Endothelial cell of umbilical vein (primary cell): Measurements from ENCODE around the gene LRP1B. TPM values are rescaled to one million over a fixed set of nuclear protein-coding genes. Genes with fewer than 3 reads are reported as not detected.

Source experiments
- BruUV-seq: library from RNA; stranded (reverse); fragments of 400-500 nt; replicated peaks from 2 replicates; lab custom pipeline; 2021; lab: Mats Ljungman, UMichigan
- CTCF ChIA-PET: fragments of 300-600, 350-600 bp; sonication (Branson Sonifier 250); formaldehyde crosslinking; loops from one replicate; lab custom pipeline; 2021; ENCODE audit warnings: antibody characterized with exemption, inconsistent platforms; lab: Charles Lee
- POLR2A ChIA-PET: fragments of 300-600, 350-600 bp; sonication (Branson Sonifier 250); formaldehyde crosslinking; loops from one replicate; lab custom pipeline; 2021; ENCODE audit warnings: antibody characterized with exemption, inconsistent platforms; lab: Charles Lee
- DNase-seq: peaks from one replicate; pipeline ENCODE4 v3.0.0-alpha.2; 2011; ENCODE audit warnings: low read depth, low spot score
- FAIRE-seq: peaks from 2 replicates; lab custom pipeline; 2011; peaks lifted over from hg19 to GRCh38; lab: Jason Lieb, UNC
- H2AFZ ChIP-seq: 2 replicates; pipeline ENCODE4 v1.6.0; 2012; ENCODE audit warnings: low read depth, low read length, control low read depth, inconsistent platforms
- H3K27ac ChIP-seq: 2 replicates; pipeline ENCODE4 v1.5.1; 2011; ENCODE audit warnings: low read depth, mild to moderate bottlenecking, control low read depth, low read length, moderate library complexity; ENCODE audit not compliant: insufficient read depth
- H3K27me3 ChIP-seq, 2 experiments: 2 replicates each; pipeline versions ENCODE4 v1.6.0 to v1.6.1; 2011; ENCODE audit warnings: low read length in 2 of 2, mixed read lengths in 1 of 2; ENCODE audit not compliant: control insufficient read depth in 2 of 2, insufficient read depth in 2 of 2
- H3K36me3 ChIP-seq, 2 experiments: 2 replicates in 1 of 2; 3 replicates in 1 of 2; pipeline ENCODE4 v1.5.1; 2011; ENCODE audit warnings: low read length in 2 of 2, mild to moderate bottlenecking in 1 of 2, moderate library complexity in 1 of 2; ENCODE audit not compliant: control insufficient read depth in 2 of 2, insufficient read depth in 2 of 2; ENCODE audit errors: extremely low read depth in 1 of 2
- H3K4me1 ChIP-seq: 3 replicates; pipeline ENCODE4 v1.5.1; 2011; ENCODE audit warnings: mild to moderate bottlenecking, low read length; ENCODE audit not compliant: control insufficient read depth, insufficient read depth; ENCODE audit errors: extremely low read depth
- H3K4me2 ChIP-seq: 2 replicates; pipeline ENCODE4 v1.6.1; 2011; ENCODE audit warnings: low read length, control low read depth, mixed read lengths; ENCODE audit not compliant: insufficient read depth
- H3K4me3 ChIP-seq, 3 experiments: fragments of 200-600 bp in 1 of 3; sonication (generic), shearing (Covaris generic) in 1 of 3; replicated peaks in 1 of 3; 2 replicates each; pipeline ENCODE4 v1.5.1; 2011 to 2016; ENCODE audit warnings: control low read depth in 3 of 3, low read length in 3 of 3, mild to moderate bottlenecking in 2 of 3, inconsistent platforms in 1 of 3, low read depth in 1 of 3, moderate library complexity in 1 of 3; ENCODE audit not compliant: insufficient read depth in 1 of 3
- H3K79me2 ChIP-seq: 2 replicates; pipeline ENCODE4 v1.6.0; 2012; ENCODE audit warnings: low read length, inconsistent platforms; ENCODE audit not compliant: control insufficient read depth, insufficient read depth
- H3K9ac ChIP-seq: replicated peaks from 2 replicates; pipeline ENCODE3; 2011; ENCODE audit warnings: low read length, control low read depth; ENCODE audit not compliant: insufficient read depth; ENCODE audit errors: extremely low read depth
- H3K9me1 ChIP-seq: replicated peaks from 3 replicates; pipeline ENCODE4 v1.6.0; 2011; ENCODE audit warnings: mild to moderate bottlenecking, low read length; ENCODE audit not compliant: control insufficient read depth, insufficient read depth; ENCODE audit errors: extremely low read depth
- H3K9me3 ChIP-seq: replicated peaks from 2 replicates; pipeline ENCODE4 v1.5.1; 2012; ENCODE audit warnings: low read length, inconsistent platforms; ENCODE audit not compliant: control insufficient read depth, insufficient read depth
- H4K20me1 ChIP-seq: replicated peaks from 2 replicates; pipeline ENCODE3; 2011; ENCODE audit warnings: mild to moderate bottlenecking, low read length; ENCODE audit not compliant: control insufficient read depth, insufficient read depth; ENCODE audit errors: extremely low read depth
- EZH2 ChIP-seq: IDR thresholded peaks from 2 replicates; pipeline ENCODE4 v1.6.1; 2012; ENCODE audit warnings: borderline replicate concordance, low read depth, mild to moderate bottlenecking, moderate library complexity, low read length, inconsistent platforms; ENCODE audit not compliant: severe bottlenecking
- FOS ChIP-seq: IDR thresholded peaks from 2 replicates; pipeline ENCODE4 v1.6.1; 2011; ENCODE audit warnings: mild to moderate bottlenecking, low read length, moderate library complexity, borderline replicate concordance; ENCODE audit not compliant: insufficient read depth
- GATA2 ChIP-seq: IDR thresholded peaks from 2 replicates; pipeline ENCODE4 v1.7.0; 2011; ENCODE audit warnings: low read depth, mild to moderate bottlenecking, moderate library complexity, mixed read lengths, low read length; ENCODE audit not compliant: insufficient read length, insufficient read depth
- JUN ChIP-seq: IDR thresholded peaks from 2 replicates; pipeline ENCODE4 v1.6.1; 2011; ENCODE audit warnings: borderline replicate concordance, low read depth; ENCODE audit not compliant: insufficient read length, insufficient read depth
- MYC ChIP-seq: IDR thresholded peaks from one replicate; pipeline ENCODE4 v1.6.1; 2011; ENCODE audit warnings: mild to moderate bottlenecking, low read depth, low read length
- POLR2A ChIP-seq: IDR thresholded peaks from 2 replicates; pipeline ENCODE4 v1.6.1; 2012; ENCODE audit warnings: low read depth, mild to moderate bottlenecking, control low read depth, low read length
- POLR2AphosphoS5 ChIP-seq: IDR thresholded peaks from 2 replicates; pipeline ENCODE4 v1.6.1; 2012; ENCODE audit warnings: low read depth, mild to moderate bottlenecking, control low read depth, low read length, moderate library complexity; ENCODE audit not compliant: insufficient read depth
- dilution Hi-C: fragments of 300-500 bp; cut with MboI; formaldehyde crosslinking; loops from one replicate; pipeline ENCODE4 v1.15.0; 2019; ENCODE audit warnings: low sequenced_read_pairs; ENCODE audit not compliant: extremely low pct_ligation_motif_present
- intact Hi-C: fragments of 100-400 bp; cut with micrococcal nuclease; formaldehyde crosslinking; loops from one replicate; pipeline ENCODE4 v1.10.0; 2022
- polyA plus RNA-seq, 4 experiments: library from polyadenylated mRNA; depleted of rRNA in 3 of 4; stranded (reverse) in 3 of 4; unstranded in 1 of 4; fragments of >200 nt; gene quantifications; 2 replicates each; pipeline versions ENCODE4 v1.2.1 to v1.2.3, GENCODE V29; 2011 to 2012; ENCODE audit warnings: missing spikeins in 1 of 4
- total RNA-seq: library from RNA; stranded (reverse); gene quantifications from 2 replicates; pipeline ENCODE4 v1.2.3, GENCODE V29; 2021
- TF ChIP-seq, protein P1 (sequence below), 2 donors: IDR thresholded peaks; 1 replicate in 1 of 2; 2 replicates in 1 of 2; pipeline ENCODE4 v1.5.1; 2011; ENCODE audit warnings: low read length in 2 of 2, mild to moderate bottlenecking in 2 of 2, moderate library complexity in 2 of 2, control low read depth in 1 of 2, inconsistent platforms in 1 of 2, low read depth in 1 of 2; ENCODE audit not compliant: insufficient read depth in 1 of 2; ENCODE audit errors: extremely low read depth in 1 of 2
- TF ChIP-seq, protein P2 (sequence below): IDR thresholded peaks from 2 replicates; pipeline ENCODE4 v1.6.1; 2011; ENCODE audit not compliant: insufficient read depth, insufficient read length

The LRP1B gene
- total and polyA plus RNA-seq, 2 donors (not counting 3 experiments of a cell fraction or from before 2014, with no cell fraction given), result 0.03 to 0.07 TPM

DNA sequence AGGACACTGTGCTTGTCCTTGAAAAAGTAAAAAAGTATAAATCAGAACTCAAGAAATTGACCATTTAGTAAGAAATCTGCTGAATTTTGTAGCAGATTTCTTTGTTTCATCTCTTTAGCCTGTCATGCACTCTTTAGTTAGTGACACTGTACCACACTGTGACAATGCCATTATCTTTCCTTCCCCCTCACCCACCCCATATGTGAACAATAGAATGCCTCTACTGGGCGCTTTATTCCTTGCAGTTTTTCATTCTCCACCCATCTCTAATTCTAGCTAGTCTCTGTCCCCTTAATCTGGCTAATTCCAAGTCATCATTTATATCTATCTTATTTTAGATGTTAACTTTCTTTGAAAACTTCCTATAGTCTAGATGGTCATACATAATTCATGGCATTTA, 241.0 kb downstream of the LRP1B start:
- TF ChIP-seq JUN (no peak), MYC (no peak), EZH2 (no peak), FOS (no peak), GATA2 (no peak), POLR2AphosphoS5 (no peak), POLR2A (no peak)
- TF ChIP-seq, protein P1, sequence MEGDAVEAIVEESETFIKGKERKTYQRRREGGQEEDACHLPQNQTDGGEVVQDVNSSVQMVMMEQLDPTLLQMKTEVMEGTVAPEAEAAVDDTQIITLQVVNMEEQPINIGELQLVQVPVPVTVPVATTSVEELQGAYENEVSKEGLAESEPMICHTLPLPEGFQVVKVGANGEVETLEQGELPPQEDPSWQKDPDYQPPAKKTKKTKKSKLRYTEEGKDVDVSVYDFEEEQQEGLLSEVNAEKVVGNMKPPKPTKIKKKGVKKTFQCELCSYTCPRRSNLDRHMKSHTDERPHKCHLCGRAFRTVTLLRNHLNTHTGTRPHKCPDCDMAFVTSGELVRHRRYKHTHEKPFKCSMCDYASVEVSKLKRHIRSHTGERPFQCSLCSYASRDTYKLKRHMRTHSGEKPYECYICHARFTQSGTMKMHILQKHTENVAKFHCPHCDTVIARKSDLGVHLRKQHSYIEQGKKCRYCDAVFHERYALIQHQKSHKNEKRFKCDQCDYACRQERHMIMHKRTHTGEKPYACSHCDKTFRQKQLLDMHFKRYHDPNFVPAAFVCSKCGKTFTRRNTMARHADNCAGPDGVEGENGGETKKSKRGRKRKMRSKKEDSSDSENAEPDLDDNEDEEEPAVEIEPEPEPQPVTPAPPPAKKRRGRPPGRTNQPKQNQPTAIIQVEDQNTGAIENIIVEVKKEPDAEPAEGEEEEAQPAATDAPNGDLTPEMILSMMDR (IDR thresholded peaks at IDR 0.05; ENCODE audit: extremely low read depth in 1 of 2, insufficient read depth in 1 of 2, low read depth in 1 of 2, low read length in 2 of 2), result no peak
- TF ChIP-seq, protein P2, sequence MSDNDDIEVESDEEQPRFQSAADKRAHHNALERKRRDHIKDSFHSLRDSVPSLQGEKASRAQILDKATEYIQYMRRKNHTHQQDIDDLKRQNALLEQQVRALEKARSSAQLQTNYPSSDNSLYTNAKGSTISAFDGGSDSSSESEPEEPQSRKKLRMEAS, result no peak
- Histone ChIP-seq H3K36me3 (no peaks in the 10 kb centered on the region), H4K20me1 (no peaks in the 10 kb centered on the region), H3K4me1 (no peaks in the 10 kb centered on the region), H2AFZ (no peak overlapping the region), H3K79me2 (no peaks in the 10 kb centered on the region), H3K4me3 (no peak overlapping the region), H3K9me3 (no peaks in the 10 kb centered on the region), H3K9me1 (no peaks in the 10 kb centered on the region), H3K27ac (no peak overlapping the region), H3K4me2 (no peak overlapping the region), H3K27me3 (no peaks in the 10 kb centered on the region), H3K9ac (no peak overlapping the region)
- POLR2A ChIA-PET, result no interaction called here
- intact Hi-C loops, result no loop called here
- CTCF ChIA-PET, result no interaction called here
- BruUV-seq, result no TSS peak
- DNase-seq, result no peak
- dilution Hi-C loops, result no loop called here
- FAIRE-seq, result no peak
